Spleen (tissue), 11 donors: ENCODE data around the gene IFI44. TPM values are rescaled to one million over a fixed set of nuclear protein-coding genes. Genes with fewer than 3 reads are reported as not detected.

ENCODE experiments used
- DNase-seq: peaks from one replicate; pipeline ENCODE4 v3.0.0-alpha.2; 2020
- H3K27ac ChIP-seq, 8 donors: fragments of 200-600 bp; sonication (generic) in 7 of 8; 1 replicate in 4 of 8; 2 replicates in 4 of 8; pipeline versions ENCODE4 v1.5.0 to v1.8.0; 2016 to 2021; ENCODE audit warnings: inconsistent platforms in 4 of 8, mild to moderate bottlenecking in 4 of 8, moderate library complexity in 1 of 8
- H3K27me3 ChIP-seq, 7 donors: fragments of 200-600 bp; sonication (generic) in 6 of 7; replicated peaks in 1 of 7; 1 replicate in 4 of 7; 2 replicates in 3 of 7; pipeline versions ENCODE4 v1.5.0 to v1.8.0; 2016 to 2021; ENCODE audit warnings: inconsistent platforms in 3 of 7, mild to moderate bottlenecking in 1 of 7
- H3K36me3 ChIP-seq, 6 donors: fragments of 200-600 bp; sonication (generic) in 5 of 6; 1 replicate in 4 of 6; 2 replicates in 2 of 6; pipeline versions ENCODE4 v1.5.0 to v1.8.0; 2016 to 2021; ENCODE audit warnings: inconsistent platforms in 2 of 6
- H3K4me1 ChIP-seq, 6 donors: fragments of 200-600 bp; sonication (generic) in 5 of 6; 1 replicate in 3 of 6; 2 replicates in 3 of 6; pipeline versions ENCODE4 v1.5.0 to v1.8.0; 2016 to 2021; ENCODE audit warnings: inconsistent platforms in 3 of 6
- H3K4me3 ChIP-seq, 8 donors: fragments of 200-600 bp; sonication (generic) in 7 of 8; 1 replicate in 4 of 8; 2 replicates in 4 of 8; pipeline versions ENCODE4 v1.5.0 to v1.8.0; 2016 to 2021; ENCODE audit warnings: inconsistent platforms in 4 of 8, mild to moderate bottlenecking in 4 of 8, moderate library complexity in 2 of 8
- H3K9me3 ChIP-seq, 8 donors: fragments of 200-600 bp; sonication (generic) in 7 of 8; 1 replicate in 4 of 8; 2 replicates in 4 of 8; pipeline versions ENCODE4 v1.5.0 to v1.8.0; 2016 to 2021; ENCODE audit warnings: inconsistent platforms in 4 of 8
- CTCF ChIP-seq, 11 experiments: fragments of 200-600 bp in 7 of 11; fragments of 450-650 bp in 4 of 11; sonication (generic) in 4 of 11; IDR thresholded peaks in 8 of 11; conservative IDR thresholded peaks in 3 of 11; 1 replicate in 7 of 11; 2 replicates in 4 of 11; pipeline versions ENCODE4 v1.4.0 to v1.8.0; 2016 to 2021; ENCODE audit warnings: antibody characterized with exemption in 11 of 11, inconsistent platforms in 4 of 11, mild to moderate bottlenecking in 1 of 11
- POLR2A ChIP-seq, 3 donors: fragments of 450-650 bp; IDR thresholded peaks; one replicate each; pipeline ENCODE4 v1.5.1; 2017; ENCODE audit warnings: antibody characterized with exemption in 3 of 3, mild to moderate bottlenecking in 1 of 3
- POLR2AphosphoS5 ChIP-seq, 3 donors: sonication (generic); formaldehyde crosslinking; IDR thresholded peaks; one replicate each; pipeline ENCODE4 v1.5.1; 2017; ENCODE audit warnings: antibody characterized with exemption in 3 of 3
- WGBS, 5 donors: extraction: QIAGEN DNeasy Blood & Tissue Kit in 3 of 5; methylation state at CpG; one replicate each; pipeline versions ENCODE4 v1.1.5 to v1.1.7; 2013 to 2018; 5-methylcytosine and 5-hydroxymethylcytosine counted together
- intact Hi-C: fragments of 100-400 bp; cut with DNase I; formaldehyde crosslinking; loops from one replicate; pipeline ENCODE4 v1.15.0; 2023; ENCODE audit warnings: low total_unique reads
- polyA plus RNA-seq, 3 donors: library from polyadenylated mRNA; stranded (reverse); fragments of 200-250 nt; gene quantifications; one replicate each; pipeline ENCODE4 v1.2.1, GENCODE V29; 2013
- total RNA-seq, 7 donors: library from RNA; depleted of rRNA in 3 of 7; stranded (reverse); fragments of >200 nt in 3 of 7; fragmentation: NEBNext Ultra II Directional in 4 of 7; extraction: Animal tissue kit (Norgen Biotek cat#: 25700) in 4 of 7; gene quantifications; one replicate each; pipeline versions ENCODE4 v1.1.0 to v1.2.1, GENCODE V29; 2016 to 2021
- donor health status: healthy with polysubstance abuse.
- donor health status: DM: no; HTN: no; CAD: no; lungs with moderate emphysema.
- donor health status: DM: no; HTN: no; CAD: no.
- donor health status: Bipolar disorder and iron deficiency.
- donor health status: healthy.
- donor health status: DM: no; HTN: no; CAD: no.
- donor health status: DM: yes; HTN: yes; CAD: no.

IFI44 gene
- total and polyA plus RNA-seq, 10 donors: 32.3 to 107 (median 79.4) TPM

- H3K4me3 ChIP-seq: peak overlapping the region in 2 of 8 donors; percentile 44 to 59
- no peak for TF ChIP-seq POLR2AphosphoS5 (IDR thresholded peaks at IDR 0.05)
- TF ChIP-seq POLR2A (IDR thresholded peaks at IDR 0.05): no peak
- TF ChIP-seq CTCF (IDR thresholded peaks at IDR 0.05 in 8 of 11, conservative IDR thresholded peaks at IDR 0.05 in 3 of 11): no peak
- no peak for DNase-seq
- H3K27me3 ChIP-seq: no peaks in the 10 kb centered on the region
- intact Hi-C loops: loop anchor here (5.0 kb wide), 1 partner anchor 58 kb away; no protein-coding TSS in a partner anchor
- 54 to 81% (median 77%) methylated on average over 3 of the region's 3 CpGs for WGBS, 5 donors
- peaks cover 8 to 70% (median 54%) of the 10 kb centered on the region in 6 donors for H3K4me1 ChIP-seq
- H3K36me3 ChIP-seq: no peaks in the 10 kb centered on the region
- no peaks in the 10 kb centered on the region for H3K9me3 ChIP-seq
- peak overlapping the region; percentile 66 to 91 (median 83) for H3K27ac ChIP-seq
These were observed 30.6 kb upstream of the IFI44 start for GRCh38 chr1:78619032-78619431.

GRCh38 chr1:78619446-78619802 lies 30.2 kb upstream of the IFI44 start:
- Histone ChIP-seq H3K27me3 (no peaks in the 10 kb centered on the region), H3K9me3 (no peaks in the 10 kb centered on the region), H3K36me3 (no peaks in the 10 kb centered on the region), H3K27ac (peak overlapping the region; percentile 66 to 91 (median 83)), H3K4me1 (peaks cover 8 to 74% (median 58%) of the 10 kb centered on the region in 6 donors), H3K4me3 (peak overlapping the region in 5 of 8 donors; percentile 36 to 59 (median 38))
- no peak for DNase-seq
- TF ChIP-seq POLR2AphosphoS5 (IDR thresholded peaks at IDR 0.05) (no peak), CTCF (IDR thresholded peaks at IDR 0.05 in 8 of 11, conservative IDR thresholded peaks at IDR 0.05 in 3 of 11) (no peak), POLR2A (IDR thresholded peaks at IDR 0.05) (no peak)
- intact Hi-C loops: loop anchor here (5.0 kb wide), 1 partner anchor 58 kb away; no protein-coding TSS in a partner anchor
- WGBS, 5 donors: 39 to 70% (median 60%) methylated on average over 4 of the region's 4 CpGs

GRCh38 chr1:78619803-78620579 lies 29.6 kb upstream of the IFI44 start, which contains the start of gene IFI44L:
IFI44L (plus strand) TSS chr1:78620448; CDS start chr1:78627916, 7,468 bp downstream.
- Histone ChIP-seq H3K27ac (peak within 1 kb of the TSS; percentile 66 to 91 (median 83)), H3K27me3 (no peaks in the 10 kb centered on the region), H3K9me3 (no peaks in the 10 kb centered on the region), H3K4me1 (peaks cover 8 to 80% (median 62%) of the 10 kb centered on the region in 6 donors), H3K4me3 (peak within 1 kb of the TSS; percentile 21 to 59 (median 37)), H3K36me3 (no peaks in the 10 kb centered on the region)
- 14 to 21% (median 17%) methylated on average over 9 of the region's 9 CpGs for WGBS, 5 donors
- DNase-seq: peak; percentile 32
- TF ChIP-seq CTCF (IDR thresholded peaks at IDR 0.05 in 8 of 11, conservative IDR thresholded peaks at IDR 0.05 in 3 of 11): no peak
- no peak for TF ChIP-seq POLR2AphosphoS5 (IDR thresholded peaks at IDR 0.05)
- no peak for TF ChIP-seq POLR2A (IDR thresholded peaks at IDR 0.05)
- intact Hi-C loops: loop anchor here (5.0 kb wide), 1 partner anchor 57 kb away; no protein-coding TSS in a partner anchor

- no peak for DNase-seq
- no peaks in the 10 kb centered on the region for H3K36me3 ChIP-seq
- H3K27ac ChIP-seq: peak overlapping the region; percentile 66 to 91 (median 83)
- TF ChIP-seq POLR2AphosphoS5 (IDR thresholded peaks at IDR 0.05) (no peak), POLR2A (IDR thresholded peaks at IDR 0.05) (no peak), CTCF (IDR thresholded peaks at IDR 0.05 in 8 of 11, conservative IDR thresholded peaks at IDR 0.05 in 3 of 11) (no peak)
- H3K4me3 ChIP-seq: peak overlapping the region; percentile 21 to 59 (median 37)
- H3K9me3 ChIP-seq: no peaks in the 10 kb centered on the region
- peaks cover 8 to 86% (median 68%) of the 10 kb centered on the region in 6 donors for H3K4me1 ChIP-seq
- intact Hi-C loops: no loop called here
- 0 to 4% (median 0%) methylated on average over 1 of the region's 1 CpG for WGBS, 5 donors
- H3K27me3 ChIP-seq: no peaks in the 10 kb centered on the region
These were observed 29.0 kb upstream of the IFI44 start for GRCh38 chr1:78620666-78621065.
